PC-3 (cell line): ENCODE measurements around the gene CTDSP2. TPM values are rescaled to one million over a fixed set of nuclear protein-coding genes. Genes with fewer than 3 reads are reported as not detected.
"Not testable (repeated sequence)": the region's sequence is repeated elsewhere in the genome, so short reads cannot be mapped to it uniquely, and the experiment has no call there.

ENCODE experiments used
- ATAC-seq: fragments of 200-7000 bp; cut with Tn5 transposase; 2 replicates; pipeline ENCODE4 v1.9.1; 2020; ENCODE audit warnings: mild to moderate bottlenecking, moderate library complexity
- BruUV-seq: library from RNA; stranded (reverse); fragments of 400-500 nt; replicated peaks from 2 replicates; lab custom pipeline; 2021; lab: Mats Ljungman, UMichigan
- CTCF ChIA-PET: fragments of 300-600 bp; sonication (Branson Sonifier 250); formaldehyde crosslinking; loops from one replicate; lab custom pipeline; 2022; ENCODE audit warnings: antibody characterized with exemption; lab: Charles Lee
- POLR2A ChIA-PET: fragments of 300-600 bp; sonication (Branson Sonifier 250); formaldehyde crosslinking; loops from one replicate; lab custom pipeline; 2022; ENCODE audit warnings: antibody characterized with exemption; ENCODE audit not compliant: unreplicated experiment; lab: Charles Lee
- DNase-seq: peaks from one replicate; pipeline ENCODE4 v3.0.0-alpha.2; 2015
- H2AFZ ChIP-seq: fragments of 300-600 bp; sonication (generic); 2 replicates; pipeline ENCODE4 v1.6.0; 2016; ENCODE audit warnings: antibody characterized with exemption, low read length
- H3F3A ChIP-seq: fragments of 300-600 bp; sonication (generic); one replicate; pipeline ENCODE4 v1.6.0; 2017; ENCODE audit warnings: antibody characterized with exemption, low read length, control low read depth, mild to moderate bottlenecking; ENCODE audit not compliant: unreplicated experiment
- H3K27ac ChIP-seq: fragments of 300-600 bp; sonication (generic); 2 replicates; pipeline ENCODE4 v1.5.1; 2016; ENCODE audit warnings: mild to moderate bottlenecking, low read length
- H3K27me3 ChIP-seq: fragments of 300-600 bp; sonication (generic); 2 replicates; pipeline ENCODE4 v1.6.1; 2016; ENCODE audit warnings: low read length, mixed read lengths
- H3K36me3 ChIP-seq: fragments of 300-600 bp; sonication (generic); 2 replicates; pipeline ENCODE4 v1.6.1; 2016; ENCODE audit warnings: low read depth, mixed run types, low read length, mixed read lengths
- H3K4me1 ChIP-seq: fragments of 300-600 bp; sonication (generic); 2 replicates; pipeline ENCODE4 v1.5.1; 2016; ENCODE audit warnings: low read length; ENCODE audit not compliant: insufficient read depth
- H3K4me2 ChIP-seq: fragments of 300-600 bp; sonication (generic); 2 replicates; pipeline ENCODE4 v1.6.0; 2016; ENCODE audit warnings: low read length
- H3K4me3 ChIP-seq: fragments of 300-600 bp; sonication (generic); 2 replicates; pipeline ENCODE4 v1.5.1; 2016; ENCODE audit warnings: mild to moderate bottlenecking, low read length, mixed read lengths
- H3K79me2 ChIP-seq: fragments of 300-600 bp; sonication (generic); 2 replicates; pipeline ENCODE4 v1.6.1; 2017; ENCODE audit warnings: low read length, mixed read lengths
- H3K9ac ChIP-seq: fragments of 300-600 bp; sonication (generic); 2 replicates; pipeline ENCODE4 v1.6.0; 2016; ENCODE audit warnings: mild to moderate bottlenecking, low read length
- H3K9me2 ChIP-seq: fragments of 300-600 bp; sonication (generic); replicated peaks from 2 replicates; pipeline ENCODE4 v1.6.1; 2016; ENCODE audit warnings: mixed run types, low read length, mixed read lengths
- H3K9me3 ChIP-seq: fragments of 300-600 bp; sonication (generic); 2 replicates; pipeline ENCODE4 v1.6.1; 2016; ENCODE audit warnings: low read length, mixed read lengths
- H4K20me1 ChIP-seq: fragments of 300-600 bp; sonication (generic); 2 replicates; pipeline ENCODE4 v1.6.1; 2016; ENCODE audit warnings: low read length, mixed read lengths
- EZH2 ChIP-seq: fragments of 300-600 bp; sonication (generic); IDR thresholded peaks from one replicate; pipeline ENCODE4 v1.6.1; 2017; ENCODE audit warnings: antibody characterized with exemption, mild to moderate bottlenecking, low read length; ENCODE audit not compliant: unreplicated experiment
- EZH2phosphoT487 ChIP-seq: fragments of 300-600 bp; sonication (generic); IDR thresholded peaks from 2 replicates; pipeline ENCODE4 v1.6.1; 2018; ENCODE audit warnings: mild to moderate bottlenecking, antibody characterized with exemption, low read length, borderline replicate concordance
- intact Hi-C: fragments of 100-400 bp; cut with micrococcal nuclease; formaldehyde crosslinking; loops from 2 replicates; pipeline ENCODE4 v1.9.0; 2023
- total RNA-seq: library from RNA; depleted of rRNA; stranded (reverse); fragments of >200 nt; gene quantifications from 2 replicates; pipeline ENCODE4 v1.2.3, GENCODE V29; 2014
- TF ChIP-seq, protein P1 (sequence below): fragments of 300-600 bp; sonication (generic); conservative IDR thresholded peaks from 2 replicates; pipeline ENCODE4 v1.5.1; 2017; ENCODE audit warnings: antibody characterized with exemption, low read depth, mild to moderate bottlenecking, low read length

CTDSP2 gene
- total RNA-seq, 1 experiment from 2014 or later, result 39.4 TPM

DNA sequence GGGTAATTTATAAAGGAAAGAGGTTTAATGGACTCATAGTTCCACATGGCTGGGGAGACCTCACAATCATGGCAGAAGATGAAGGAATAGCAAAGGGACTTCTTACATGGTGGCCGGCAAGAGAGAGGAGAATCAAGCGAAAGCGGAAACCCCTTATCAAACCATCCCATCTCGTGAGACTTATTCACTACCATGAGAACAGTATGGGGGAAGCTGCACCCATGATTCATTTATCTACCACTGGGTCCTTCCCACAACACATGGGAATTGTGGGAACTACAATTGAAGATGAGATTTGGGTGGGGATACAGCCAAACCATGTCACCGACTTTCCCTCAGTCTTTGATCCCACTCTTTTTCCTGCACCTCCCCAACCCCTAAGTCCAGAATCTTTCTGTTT, 12.6 kb upstream of the CTDSP2 start:
- CTCF ChIA-PET, result no interaction called here
- Histone ChIP-seq H3K79me2 (no peaks in the 10 kb centered on the region), H3K9me3 (no peaks in the 10 kb centered on the region), H3K36me3 (no peaks in the 10 kb centered on the region), H3K4me3 (no peak overlapping the region), H3K27ac (no peak overlapping the region), H3K27me3 (no peaks in the 10 kb centered on the region), H3F3A (no peaks in the 10 kb centered on the region), H3K9me2 (no peaks in the 10 kb centered on the region), H3K4me1 (peaks cover 13% of the 10 kb centered on the region), H2AFZ (no peak overlapping the region), H4K20me1 (no peaks in the 10 kb centered on the region), H3K9ac (no peak overlapping the region), H3K4me2 (no peak overlapping the region)
- POLR2A ChIA-PET, result no interaction called here
- BruUV-seq, result no TSS peak
- DNase-seq (no peak), ATAC-seq (no peak)
- intact Hi-C loops, result no loop called here
- TF ChIP-seq EZH2, result no peak
- TF ChIP-seq, protein P1, sequence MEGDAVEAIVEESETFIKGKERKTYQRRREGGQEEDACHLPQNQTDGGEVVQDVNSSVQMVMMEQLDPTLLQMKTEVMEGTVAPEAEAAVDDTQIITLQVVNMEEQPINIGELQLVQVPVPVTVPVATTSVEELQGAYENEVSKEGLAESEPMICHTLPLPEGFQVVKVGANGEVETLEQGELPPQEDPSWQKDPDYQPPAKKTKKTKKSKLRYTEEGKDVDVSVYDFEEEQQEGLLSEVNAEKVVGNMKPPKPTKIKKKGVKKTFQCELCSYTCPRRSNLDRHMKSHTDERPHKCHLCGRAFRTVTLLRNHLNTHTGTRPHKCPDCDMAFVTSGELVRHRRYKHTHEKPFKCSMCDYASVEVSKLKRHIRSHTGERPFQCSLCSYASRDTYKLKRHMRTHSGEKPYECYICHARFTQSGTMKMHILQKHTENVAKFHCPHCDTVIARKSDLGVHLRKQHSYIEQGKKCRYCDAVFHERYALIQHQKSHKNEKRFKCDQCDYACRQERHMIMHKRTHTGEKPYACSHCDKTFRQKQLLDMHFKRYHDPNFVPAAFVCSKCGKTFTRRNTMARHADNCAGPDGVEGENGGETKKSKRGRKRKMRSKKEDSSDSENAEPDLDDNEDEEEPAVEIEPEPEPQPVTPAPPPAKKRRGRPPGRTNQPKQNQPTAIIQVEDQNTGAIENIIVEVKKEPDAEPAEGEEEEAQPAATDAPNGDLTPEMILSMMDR, result no peak
- no peak for TF ChIP-seq EZH2phosphoT487

DNA sequence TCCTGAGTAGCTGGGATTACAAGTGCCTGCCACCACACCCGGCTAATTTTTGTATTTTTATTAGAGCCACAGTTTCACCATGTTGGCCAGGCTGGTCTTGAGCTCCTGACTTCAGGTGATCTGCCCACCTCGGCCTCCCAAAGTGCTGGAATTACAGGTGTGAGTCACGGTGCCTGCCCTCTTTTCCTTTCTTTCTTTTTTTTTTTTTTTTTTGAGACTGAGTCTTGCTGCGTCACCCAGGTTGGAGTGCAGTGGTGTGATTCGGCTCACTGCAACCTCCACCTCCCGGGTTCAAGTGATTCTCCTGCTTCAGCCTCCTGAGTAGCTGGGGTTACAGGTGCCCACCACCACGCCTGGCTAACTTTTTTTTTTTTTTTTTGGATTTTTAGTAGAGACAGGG, 11.6 kb upstream of the CTDSP2 start:
- CTCF ChIA-PET, result interaction anchor here (0.5 kb wide), 1 partner anchor 224 kb away, joined by 4 read pairs; no protein-coding TSS in a partner anchor
- H3K4me1 ChIP-seq, result peaks cover 13% of the 10 kb centered on the region
- ATAC-seq, H3K4me3 ChIP-seq, H3F3A ChIP-seq, intact Hi-C loops, H3K9ac ChIP-seq, DNase-seq, POLR2A ChIA-PET, H3K9me3 ChIP-seq, H3K27me3 ChIP-seq, BruUV-seq, H2AFZ ChIP-seq, H3K27ac ChIP-seq, H3K79me2 ChIP-seq, H3K36me3 ChIP-seq, H3K4me2 ChIP-seq, H4K20me1 ChIP-seq, H3K9me2 ChIP-seq: not testable (repeated sequence)

DNA sequence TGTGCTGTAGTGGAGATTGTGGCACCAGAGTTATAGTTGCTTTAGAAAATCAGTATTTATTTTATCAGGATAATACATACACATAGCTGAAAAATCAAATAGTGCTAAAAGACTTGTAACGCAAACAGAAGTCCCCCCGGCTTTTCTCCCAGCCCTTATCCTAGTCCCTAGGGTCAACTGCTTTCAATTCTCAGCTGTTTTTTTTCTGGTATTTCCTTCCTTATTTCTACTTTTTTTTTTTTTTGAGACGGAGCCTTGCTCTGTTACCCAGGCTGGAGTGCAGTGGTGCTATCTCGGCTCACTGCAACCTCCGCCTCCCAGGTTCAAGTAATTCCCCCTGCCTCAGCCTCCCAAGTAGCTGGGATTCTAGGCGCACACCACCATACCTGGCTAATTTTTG, 8.4 kb upstream of the CTDSP2 start:
- Histone ChIP-seq H3K4me3 (no peak overlapping the region), H3K4me1 (no peaks in the 10 kb centered on the region), H3K9me3 (no peaks in the 10 kb centered on the region), H4K20me1 (no peaks in the 10 kb centered on the region), H3K79me2 (no peaks in the 10 kb centered on the region), H3K9ac (no peak overlapping the region), H3F3A (no peaks in the 10 kb centered on the region), H3K36me3 (no peaks in the 10 kb centered on the region), H3K27me3 (no peaks in the 10 kb centered on the region), H3K9me2 (no peaks in the 10 kb centered on the region), H3K27ac (no peak overlapping the region), H3K4me2 (no peak overlapping the region), H2AFZ (no peak overlapping the region)
- DNase-seq (no peak), ATAC-seq (no peak)
- TF ChIP-seq EZH2phosphoT487 (no peak), EZH2 (no peak)
- TF ChIP-seq, protein P1, result no peak
- BruUV-seq, result no TSS peak
- ChIA-PET CTCF (no interaction called here), POLR2A (no interaction called here)
- intact Hi-C loops, result no loop called here
